Fibroblast of lung (primary cell): Measurements from ENCODE around the gene POLR2C. TPM values are rescaled to one million over a fixed set of nuclear protein-coding genes. Genes with fewer than 3 reads are reported as not detected.
A peak's percentile ranks its signal among the peaks of the same experiment; 100 is the strongest.

Experiments
- DNase-seq, 2 donors: peaks; one replicate each; pipeline versions ENCODE4 v3.0.0 to v3.0.0-alpha.2; 2010; ENCODE audit warnings: low read depth in 2 of 2
- H2AFZ ChIP-seq: 2 replicates; pipeline ENCODE4 v1.5.1; 2012; ENCODE audit warnings: low read length, control low read depth, inconsistent platforms
- H3K27ac ChIP-seq: 2 replicates; pipeline ENCODE4 v1.5.1; 2011; ENCODE audit warnings: low read length, control low read depth; ENCODE audit not compliant: insufficient read depth
- H3K27me3 ChIP-seq: 2 replicates; pipeline ENCODE4 v1.5.1; 2011; ENCODE audit warnings: mild to moderate bottlenecking, low read length; ENCODE audit not compliant: control insufficient read depth, insufficient read depth
- H3K36me3 ChIP-seq: 2 replicates; pipeline ENCODE4 v1.5.1; 2011; ENCODE audit warnings: low read length; ENCODE audit not compliant: control insufficient read depth, insufficient read depth
- H3K4me1 ChIP-seq: 2 replicates; pipeline ENCODE4 v1.5.1; 2011; ENCODE audit warnings: low read length; ENCODE audit not compliant: control insufficient read depth, insufficient read depth; ENCODE audit errors: extremely low read depth
- H3K4me2 ChIP-seq: 2 replicates; pipeline ENCODE4 v1.5.1; 2011; ENCODE audit warnings: low read length, control low read depth; ENCODE audit not compliant: insufficient read depth; ENCODE audit errors: extremely low read depth
- H3K4me3 ChIP-seq, 4 experiments: fragments of 200-600 bp in 1 of 4; sonication (generic) in 1 of 4; replicated peaks in 1 of 4; 2 replicates each; pipeline ENCODE4 v1.5.1; 2011 to 2016; ENCODE audit warnings: low read length in 4 of 4, low read depth in 3 of 4, mild to moderate bottlenecking in 3 of 4, control low read depth in 2 of 4, inconsistent platforms in 1 of 4, mixed read lengths in 1 of 4; ENCODE audit not compliant: insufficient read depth in 1 of 4; ENCODE audit errors: control extremely low read depth in 1 of 4
- H3K79me2 ChIP-seq: 2 replicates; pipeline ENCODE4 v1.5.1; 2012; ENCODE audit warnings: mild to moderate bottlenecking, low read length, inconsistent platforms; ENCODE audit not compliant: control insufficient read depth, insufficient read depth
- H3K9ac ChIP-seq: 2 replicates; pipeline ENCODE4 v1.5.1; 2011; ENCODE audit warnings: mild to moderate bottlenecking, low read length, control low read depth; ENCODE audit not compliant: insufficient read depth
- H3K9me3 ChIP-seq: 2 replicates; pipeline ENCODE4 v1.5.1; 2012; ENCODE audit warnings: low read depth, low read length; ENCODE audit not compliant: control insufficient read depth, insufficient read depth
- H4K20me1 ChIP-seq: 2 replicates; pipeline ENCODE4 v1.5.1; 2011; ENCODE audit warnings: low read length; ENCODE audit not compliant: control insufficient read depth, insufficient read depth; ENCODE audit errors: extremely low read depth
- CTCF ChIP-seq, 2 donors: IDR thresholded peaks in 1 of 2; conservative IDR thresholded peaks in 1 of 2; 1 replicate in 1 of 2; 2 replicates in 1 of 2; pipeline ENCODE4 v1.5.1; 2011 to 2012; ENCODE audit warnings: low read length in 2 of 2, control low read depth in 1 of 2, inconsistent platforms in 1 of 2, low read depth in 1 of 2, mild to moderate bottlenecking in 1 of 2
- EZH2 ChIP-seq: IDR thresholded peaks from 2 replicates; pipeline ENCODE4 v1.5.1; 2012; ENCODE audit warnings: low read length, control low read depth, mild to moderate bottlenecking; ENCODE audit errors: missing control alignments
- polyA plus RNA-seq, 2 donors: library from polyadenylated mRNA; depleted of rRNA in 1 of 2; stranded (reverse) in 1 of 2; unstranded in 1 of 2; fragments of >200 nt; gene quantifications; 2 replicates each; pipeline ENCODE4 v1.2.1, GENCODE V29; 2011 to 2012; ENCODE audit warnings: missing spikeins in 1 of 2
- total RNA-seq: library from RNA; depleted of rRNA; stranded (reverse); fragments of >200 nt; gene quantifications from 2 replicates; pipeline ENCODE4 v1.2.1, GENCODE V29; 2014

The POLR2C gene
- total and polyA plus RNA-seq, 2 donors (not counting 1 experiment from before 2014, with no cell fraction given): 84.0 to 106 TPM

GRCh38 chr16:57452021-57452420, 10.5 kb upstream of the POLR2C start:
- peaks cover 6% of the 10 kb centered on the region for H3K79me2 ChIP-seq
- H3K36me3 ChIP-seq: peaks cover 6% of the 10 kb centered on the region

GRCh38 chr16:57462978-57463362, 491 bp downstream of the POLR2C start:
- peaks cover 24% of the 10 kb centered on the region for H3K79me2 ChIP-seq
- H3K9ac ChIP-seq: peak overlapping the region; percentile 81
- TF ChIP-seq CTCF (conservative IDR thresholded peaks at IDR 0.05 in 1 of 2, IDR thresholded peaks at IDR 0.05 in 1 of 2; ENCODE audit: low read depth in 1 of 2, low read length in 2 of 2) (no peak), EZH2 (no peak)
- H2AFZ ChIP-seq: no peak overlapping the region
- H3K4me1 ChIP-seq: no peaks in the 10 kb centered on the region
- H3K9me3 ChIP-seq: no peaks in the 10 kb centered on the region
- H3K4me2 ChIP-seq: peak overlapping the region; percentile 97
- H3K27ac ChIP-seq: peak overlapping the region; percentile 76
- no peaks in the 10 kb centered on the region for H3K27me3 ChIP-seq
- DNase-seq: peak in 1 of 2 donors; percentile 11
- no peaks in the 10 kb centered on the region for H4K20me1 ChIP-seq
- H3K4me3 ChIP-seq: peak overlapping the region; percentile 74 to 93 (median 84)
- peaks cover 5% of the 10 kb centered on the region for H3K36me3 ChIP-seq

More at GRCh38 chr16:57452021-57452420, 10.5 kb upstream of the POLR2C start:
- Histone ChIP-seq H4K20me1 (no peaks in the 10 kb centered on the region), H3K9me3 (no peaks in the 10 kb centered on the region), H3K4me3 (no peak overlapping the region), H3K27ac (no peak overlapping the region), H3K4me2 (no peak overlapping the region), H3K9ac (no peak overlapping the region), H3K27me3 (no peaks in the 10 kb centered on the region), H3K4me1 (no peaks in the 10 kb centered on the region), H2AFZ (no peak overlapping the region)
- no peak for DNase-seq
- TF ChIP-seq EZH2 (no peak), CTCF (conservative IDR thresholded peaks at IDR 0.05 in 1 of 2, IDR thresholded peaks at IDR 0.05 in 1 of 2; ENCODE audit: low read depth in 1 of 2, low read length in 2 of 2) (no peak)

GRCh38 chr16:57464523-57464922, 2.0 kb downstream of the POLR2C start:
- Histone ChIP-seq H3K27ac (no peak overlapping the region), H3K9ac (no peak overlapping the region), H2AFZ (no peak overlapping the region), H3K4me3 (no peak overlapping the region), H3K27me3 (no peaks in the 10 kb centered on the region), H3K4me1 (no peaks in the 10 kb centered on the region), H3K4me2 (no peak overlapping the region), H3K9me3 (no peaks in the 10 kb centered on the region), H3K79me2 (peaks cover 24% of the 10 kb centered on the region), H3K36me3 (peaks cover 9% of the 10 kb centered on the region), H4K20me1 (no peaks in the 10 kb centered on the region)
- TF ChIP-seq CTCF (conservative IDR thresholded peaks at IDR 0.05 in 1 of 2, IDR thresholded peaks at IDR 0.05 in 1 of 2; ENCODE audit: low read depth in 1 of 2, low read length in 2 of 2) (no peak), EZH2 (no peak)
- no peak for DNase-seq
